NOMO-1 treated with DMSO at 0.1 percent for 48 hours (cell line): Measurements from ENCODE around the gene DMBT1.

Source experiments
- DNase-seq: peaks from one replicate; lab custom pipeline; 2025; ENCODE audit not compliant: unreplicated experiment; lab: John Stamatoyannopoulos, UW

DMBT1 gene

GRCh38 chr10:122548407-122549085 lies 12.0 kb upstream of the DMBT1 start:
- DNase-seq, result no peak

DNA sequence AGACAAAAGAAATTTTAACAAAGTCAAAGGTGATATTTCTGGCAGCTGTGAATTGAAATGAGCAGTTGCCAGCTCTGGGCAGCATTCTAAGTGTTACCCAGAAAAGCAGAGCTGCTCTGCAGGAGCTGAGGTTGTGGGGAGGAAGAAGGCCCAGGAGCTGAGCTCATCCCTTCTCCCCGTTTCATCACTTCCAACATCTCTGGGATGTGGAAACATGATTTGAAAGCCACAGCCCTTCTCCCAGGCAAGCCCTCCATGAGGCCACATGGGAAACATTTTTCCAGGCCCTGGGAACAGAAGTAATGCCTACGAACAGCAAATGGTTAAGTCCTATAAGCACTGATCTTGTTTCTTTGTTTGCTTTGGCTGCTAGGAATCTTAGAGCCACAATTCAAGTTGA lies 10.9 kb upstream of the DMBT1 start:
- DNase-seq, result no peak

GRCh38 chr10:122550427-122550826 lies 10.1 kb upstream of the DMBT1 start:
- no peak for DNase-seq

DNA sequence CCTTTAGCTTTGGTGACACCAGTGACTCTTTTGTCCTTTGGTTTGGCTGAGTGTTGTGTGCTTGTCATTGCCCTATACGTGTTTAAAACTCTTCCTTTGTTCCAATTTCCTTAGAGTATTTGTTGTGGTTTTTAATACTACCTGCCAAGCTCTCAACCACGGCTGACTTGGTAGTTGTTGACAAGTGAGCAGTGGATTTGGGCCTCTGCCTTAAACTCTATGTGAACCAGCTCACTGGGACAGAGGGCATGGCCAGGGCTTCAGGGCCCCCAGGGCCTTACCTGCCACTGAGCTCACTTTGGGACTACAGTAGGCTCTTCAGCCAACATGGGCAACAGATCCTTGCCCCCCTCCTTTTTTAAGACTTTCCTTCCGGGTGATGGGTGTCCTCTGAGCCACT lies 9.6 kb upstream of the DMBT1 start:
- no peak for DNase-seq

DNA sequence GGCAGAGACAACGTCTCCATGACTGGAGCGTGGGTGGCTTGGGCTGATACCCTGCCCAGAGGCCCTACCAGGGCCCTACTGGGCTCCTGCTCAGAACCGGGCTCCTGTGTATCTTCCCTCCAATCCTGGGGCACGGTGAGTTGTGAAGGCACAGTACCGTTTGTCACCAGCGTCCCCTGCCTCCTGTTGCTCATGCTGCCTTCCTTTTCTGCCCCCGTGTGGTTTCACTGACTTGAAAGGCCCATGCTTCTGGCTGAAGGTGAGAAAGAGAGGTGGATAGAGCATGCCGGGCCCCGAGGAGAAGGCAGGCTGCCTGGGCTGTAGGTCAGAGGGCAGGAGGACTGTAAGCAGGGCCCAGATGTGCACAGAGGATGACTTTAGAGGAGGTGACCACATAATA lies 9.1 kb upstream of the DMBT1 start:
- DNase-seq, result no peak

DNA sequence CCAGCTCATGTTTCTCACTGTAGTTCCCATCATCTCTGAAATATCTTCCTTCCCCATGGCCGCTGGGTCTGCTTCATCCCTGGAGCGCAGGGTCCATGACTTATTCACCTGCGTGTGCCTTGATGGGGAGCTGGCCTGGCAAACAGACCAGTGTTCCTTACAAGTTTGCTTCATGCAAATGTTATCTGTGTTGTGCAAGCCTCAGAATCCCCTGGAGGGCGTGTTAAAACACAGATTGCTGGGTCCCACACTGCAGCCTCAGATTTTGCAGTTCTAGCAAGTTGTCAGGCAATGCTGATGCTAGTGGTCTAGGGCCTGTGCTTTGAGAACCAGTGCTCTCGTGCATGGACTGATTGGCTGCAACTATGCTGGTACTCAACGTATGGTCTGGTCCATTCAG lies 7.2 kb upstream of the DMBT1 start:
- DNase-seq, result no peak

- no peak for DNase-seq
Observed at GRCh38 chr10:122554131-122555036, 6.2 kb upstream of the DMBT1 start.

- DNase-seq, result no peak
Observed at GRCh38 chr10:122555442-122555841, 5.1 kb upstream of the DMBT1 start.

GRCh38 chr10:122557516-122557915 lies 3.0 kb upstream of the DMBT1 start:
- DNase-seq, result no peak

DNA sequence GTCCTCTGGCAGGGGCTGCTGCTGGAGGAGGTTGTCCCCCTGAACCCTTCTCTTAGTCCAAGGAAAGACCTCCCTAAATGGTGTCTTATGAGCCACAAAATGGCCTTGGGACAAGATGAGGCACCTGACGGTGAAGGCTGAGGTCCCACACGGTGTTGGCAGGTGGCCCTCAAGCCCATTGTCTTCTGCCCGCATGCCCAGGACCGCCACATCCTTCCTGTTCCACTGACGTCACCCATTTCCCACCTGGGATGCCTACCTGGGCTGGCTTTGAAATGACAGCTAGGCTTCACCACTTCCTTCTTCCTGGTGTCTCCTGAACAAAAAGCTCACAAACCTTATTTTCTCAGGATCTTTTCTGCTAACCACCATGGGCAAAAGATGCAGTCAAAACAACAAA lies 2.1 kb upstream of the DMBT1 start:
- DNase-seq, result no peak

- DNase-seq, result no peak
Observed at GRCh38 chr10:122559228-122559627, 1.3 kb upstream of the DMBT1 start.

DNA sequence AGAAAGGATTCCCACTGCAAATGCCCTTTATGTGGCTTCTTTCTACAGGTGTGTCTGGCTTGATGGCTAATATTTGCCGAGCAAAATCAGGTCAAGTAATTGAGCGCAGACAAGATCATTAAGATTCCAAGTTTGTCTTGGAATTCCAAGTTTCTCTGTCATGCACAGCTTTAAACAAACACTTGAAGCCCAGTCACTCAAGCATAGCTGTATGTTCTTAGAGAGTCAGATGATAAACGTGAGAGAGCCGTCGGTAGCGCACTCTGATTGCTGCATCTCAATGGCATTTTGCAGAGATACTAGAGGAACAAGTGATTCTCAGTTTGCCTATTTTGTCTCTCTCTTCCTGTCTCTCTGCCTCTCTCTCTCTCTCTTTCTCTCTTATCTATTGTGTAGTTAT lies 658 bp downstream of the DMBT1 start:
- no peak for DNase-seq

- DNase-seq, result no peak
Observed at GRCh38 chr10:122561792-122562191, 1.2 kb downstream of the DMBT1 start.

DNA sequence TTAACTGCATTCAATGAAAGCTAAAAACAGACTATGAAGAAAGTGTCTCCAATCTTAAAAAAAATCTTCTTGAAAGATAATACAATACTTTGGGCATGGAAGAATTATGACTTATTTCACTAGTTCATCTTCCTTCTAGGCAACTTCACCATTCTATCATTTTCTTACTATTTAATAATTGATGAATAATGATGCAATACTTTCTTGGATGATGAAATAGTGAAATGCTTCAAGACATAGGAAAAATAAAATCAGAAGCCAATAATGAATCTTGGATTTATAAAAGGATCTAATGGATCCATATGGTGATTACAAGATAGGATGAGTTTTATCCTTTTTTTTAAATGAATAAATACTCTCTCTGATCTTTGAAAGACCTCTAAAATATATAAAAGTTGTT lies 4.4 kb downstream of the DMBT1 start:
- DNase-seq, result no peak

- peak; percentile 60 for DNase-seq
Observed at GRCh38 chr10:122565766-122566206, 5.2 kb downstream of the DMBT1 start.

- no peak for DNase-seq
Observed at GRCh38 chr10:122566632-122567031, 6.1 kb downstream of the DMBT1 start.

DNA sequence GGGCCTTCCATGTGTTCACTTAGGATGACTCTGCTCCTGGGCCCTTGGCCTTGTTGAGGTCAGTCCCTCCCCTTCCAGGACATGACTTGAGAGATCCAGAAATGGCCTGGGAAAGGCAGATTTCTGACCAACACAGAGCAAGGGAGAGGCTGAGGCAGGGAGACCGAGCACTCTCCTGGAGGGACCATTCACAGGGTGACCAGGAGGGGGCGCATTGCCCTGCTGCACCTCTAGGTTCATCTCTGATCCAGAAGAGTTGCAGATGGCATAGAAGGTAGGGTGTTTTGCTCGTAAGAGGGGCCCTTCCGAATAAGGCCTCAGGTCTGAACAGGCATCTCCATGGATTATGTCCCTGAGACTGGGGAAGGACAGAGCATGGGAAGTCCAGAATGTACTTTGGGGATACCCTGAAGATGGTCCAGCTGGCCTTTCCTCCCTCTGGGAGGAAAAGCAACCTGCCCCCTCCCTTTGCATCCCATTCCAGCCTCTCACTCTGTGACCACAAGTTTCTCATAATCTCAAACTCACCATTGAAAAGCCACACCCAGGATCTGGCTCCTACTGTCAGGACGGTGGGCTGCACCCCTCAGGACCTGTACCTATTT lies 6.6 kb downstream of the DMBT1 start:
- no peak for DNase-seq

- DNase-seq, result no peak
Observed at GRCh38 chr10:122568551-122568950, 8.0 kb downstream of the DMBT1 start.

- DNase-seq, result no peak
Observed at GRCh38 chr10:122570920-122571319, 10.4 kb downstream of the DMBT1 start.

- DNase-seq, result no peak
Observed at GRCh38 chr10:122571892-122572291, 11.3 kb downstream of the DMBT1 start.

DNA sequence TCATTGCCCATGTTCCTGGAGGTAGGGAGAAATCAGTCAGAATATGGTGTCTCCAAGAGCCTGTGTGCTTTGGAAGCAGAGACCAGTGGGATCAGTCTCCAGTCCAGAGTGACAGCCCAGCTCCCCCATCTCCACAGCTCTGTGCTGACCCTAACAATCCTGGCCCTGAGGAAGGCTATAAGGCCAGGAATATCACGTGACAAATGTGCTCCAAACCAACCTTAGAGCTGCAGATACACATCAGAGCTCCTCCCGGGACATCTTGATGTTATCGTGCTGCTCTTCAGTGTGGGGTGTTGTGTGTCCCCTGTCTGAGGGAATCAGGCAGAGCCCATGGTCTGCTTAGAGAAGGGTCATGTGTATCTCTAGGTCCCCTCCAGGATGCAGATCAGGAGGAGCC lies 15.2 kb downstream of the DMBT1 start:
- no peak for DNase-seq

GRCh38 chr10:122576291-122576690 lies 15.7 kb downstream of the DMBT1 start:
- no peak for DNase-seq
